H1 (cell line): Measurements from ENCODE around the gene SNRPA1. TPM values are rescaled to one million over a fixed set of nuclear protein-coding genes. Genes with fewer than 3 reads are reported as not detected.

ENCODE experiments used
- CTCF ChIA-PET: fragments of 300-600 bp; sonication (Branson Sonifier 250); formaldehyde crosslinking; loops from one replicate; lab custom pipeline; 2021; ENCODE audit not compliant: partially characterized antibody; lab: Charles Lee
- POLR2A ChIA-PET: fragments of 300-600 bp; sonication (Branson Sonifier 250); formaldehyde crosslinking; loops from one replicate; lab custom pipeline; 2021; ENCODE audit warnings: inconsistent platforms; ENCODE audit not compliant: partially characterized antibody; lab: Charles Lee
- DNase-seq, 2 experiments: peaks; one replicate each; pipeline versions ENCODE4 v3.0.0 to v3.0.0-alpha.2; 2010 to 2022; ENCODE audit warnings: low spot score in 2 of 2, low read depth in 1 of 2, mixed read lengths in 1 of 2
- FAIRE-seq: peaks from 2 replicates; lab custom pipeline; 2011; peaks lifted over from hg19 to GRCh38; lab: Jason Lieb, UNC
- H2AFZ ChIP-seq: 2 replicates; pipeline ENCODE4 v1.8.1; 2012; ENCODE audit warnings: low read length, inconsistent platforms
- H2AK5ac ChIP-seq: 2 replicates; pipeline ENCODE4 v1.6.1; 2013; ENCODE audit warnings: low read depth, low read length
- H2BK120ac ChIP-seq: replicated peaks from 2 replicates; pipeline ENCODE3; 2013; ENCODE audit warnings: low read depth, low read length, inconsistent platforms
- H2BK12ac ChIP-seq: 2 replicates; pipeline ENCODE4 v1.6.1; 2013; ENCODE audit warnings: low read depth, low read length
- H2BK15ac ChIP-seq: 2 replicates; pipeline ENCODE4 v1.6.1; 2013; ENCODE audit warnings: low read length
- H2BK20ac ChIP-seq: 2 replicates; pipeline ENCODE4 v1.6.1; 2013; ENCODE audit warnings: low read length
- H2BK5ac ChIP-seq: 2 replicates; pipeline ENCODE4 v1.6.1; 2013; ENCODE audit warnings: low read depth, low read length
- H3K14ac ChIP-seq: 2 replicates; pipeline ENCODE4 v1.6.1; 2013; ENCODE audit warnings: inconsistent platforms; ENCODE audit not compliant: insufficient read length
- H3K18ac ChIP-seq: 2 replicates; pipeline ENCODE4 v1.6.1; 2013; ENCODE audit warnings: low read length; ENCODE audit errors: extremely low read depth
- H3K23ac ChIP-seq: 2 replicates; pipeline ENCODE4 v1.6.1; 2013; ENCODE audit warnings: inconsistent platforms; ENCODE audit not compliant: insufficient read length
- H3K23me2 ChIP-seq: 2 replicates; pipeline ENCODE4 v1.6.1; 2013; ENCODE audit warnings: low read depth, low read length
- H3K27ac ChIP-seq: 2 replicates; pipeline ENCODE4 v1.6.1; 2011; ENCODE audit warnings: low read depth, low read length, inconsistent platforms
- H3K27me3 ChIP-seq, 4 experiments: replicated peaks in 1 of 4; 1 replicate in 1 of 4; 2 replicates in 3 of 4; pipeline versions ENCODE4 v1.6.1 to v1.8.1; 2011 to 2013; ENCODE audit warnings: low read length in 3 of 4, mild to moderate bottlenecking in 3 of 4, inconsistent platforms in 2 of 4, mixed read lengths in 2 of 4, moderate library complexity in 1 of 4; ENCODE audit not compliant: control insufficient read depth in 3 of 4, insufficient read depth in 3 of 4; ENCODE audit errors: extremely low read depth in 1 of 4
- H3K36me3 ChIP-seq, 4 experiments: 2 replicates each; pipeline versions ENCODE4 v1.6.1 to v1.8.1; 2011 to 2013; ENCODE audit warnings: mild to moderate bottlenecking in 4 of 4, low read length in 3 of 4, moderate library complexity in 2 of 4, control low read depth in 1 of 4, inconsistent platforms in 1 of 4; ENCODE audit not compliant: insufficient read depth in 4 of 4, control insufficient read depth in 2 of 4
- H3K4ac ChIP-seq: replicated peaks from 2 replicates; pipeline ENCODE3; 2013; ENCODE audit warnings: low read length, low read depth, mixed read lengths, inconsistent platforms; ENCODE audit not compliant: insufficient read length
- H3K4me1 ChIP-seq, 4 experiments: replicated peaks in 1 of 4; 1 replicate in 1 of 4; 2 replicates in 3 of 4; pipeline versions ENCODE4 v1.6.1 to v1.8.1; 2011 to 2013; ENCODE audit warnings: low read length in 3 of 4, inconsistent platforms in 2 of 4, mixed read lengths in 1 of 4; ENCODE audit not compliant: insufficient read depth in 4 of 4, control insufficient read depth in 3 of 4
- H3K4me2 ChIP-seq, 2 experiments: 2 replicates each; pipeline versions ENCODE4 v1.6.1 to v1.8.1; 2011 to 2013; ENCODE audit warnings: low read depth in 2 of 2, low read length in 2 of 2, control low read depth in 1 of 2, inconsistent platforms in 1 of 2, mild to moderate bottlenecking in 1 of 2; ENCODE audit not compliant: insufficient read depth in 1 of 2
- H3K4me3 ChIP-seq, 4 experiments: fragments of 200-600, 300-600 bp in 1 of 4; sonication (generic), shearing (Covaris generic), sonication (Bioruptor Twin) in 1 of 4; 2 replicates each; pipeline versions ENCODE4 v1.5.1 to v1.8.1; 2011 to 2016; ENCODE audit warnings: low read length in 4 of 4, low read depth in 3 of 4, control low read depth in 2 of 4, inconsistent platforms in 2 of 4, mild to moderate bottlenecking in 2 of 4, mixed read lengths in 1 of 4, moderate library complexity in 1 of 4; ENCODE audit not compliant: insufficient read depth in 2 of 4; ENCODE audit errors: extremely low read depth in 1 of 4
- H3K56ac ChIP-seq: replicated peaks from 2 replicates; pipeline ENCODE3; 2013; ENCODE audit warnings: low read depth, mild to moderate bottlenecking, mixed read lengths, low read length, inconsistent platforms; ENCODE audit not compliant: insufficient read length
- H3K79me1 ChIP-seq: 2 replicates; pipeline ENCODE4 v1.6.1; 2013; ENCODE audit warnings: low read depth, low read length, control low read depth
- H3K79me2 ChIP-seq, 2 experiments: 2 replicates each; pipeline versions ENCODE4 v1.6.1 to v1.8.1; 2012 to 2013; ENCODE audit warnings: low read length in 2 of 2, mild to moderate bottlenecking in 2 of 2, inconsistent platforms in 1 of 2; ENCODE audit not compliant: insufficient read depth in 2 of 2, control insufficient read depth in 1 of 2
- H3K9ac ChIP-seq, 4 experiments: replicated peaks in 1 of 4; 1 replicate in 1 of 4; 2 replicates in 3 of 4; pipeline versions ENCODE4 v1.6.1 to v1.8.1; 2011 to 2013; ENCODE audit warnings: low read depth in 3 of 4, low read length in 3 of 4, control low read depth in 2 of 4, mild to moderate bottlenecking in 2 of 4, moderate library complexity in 2 of 4, inconsistent platforms in 1 of 4; ENCODE audit errors: extremely low read depth in 1 of 4
- H3K9me3 ChIP-seq, 2 experiments: 2 replicates each; pipeline versions ENCODE4 v1.6.1 to v1.8.1; 2012 to 2013; ENCODE audit warnings: mild to moderate bottlenecking in 2 of 2, moderate library complexity in 2 of 2, control low read depth in 1 of 2, inconsistent platforms in 1 of 2, low read depth in 1 of 2, low read length in 1 of 2, mixed read lengths in 1 of 2; ENCODE audit not compliant: insufficient read depth in 2 of 2
- H4K20me1 ChIP-seq, 2 experiments: replicated peaks in 1 of 2; 2 replicates each; pipeline versions ENCODE3 to v1.8.1; 2011 to 2013; ENCODE audit warnings: inconsistent platforms in 2 of 2, low read length in 2 of 2, mild to moderate bottlenecking in 1 of 2; ENCODE audit not compliant: insufficient read depth in 2 of 2, control insufficient read depth in 1 of 2
- H4K5ac ChIP-seq: 2 replicates; pipeline ENCODE4 v1.6.1; 2013; ENCODE audit warnings: low read length, low read depth, mixed read lengths, inconsistent platforms; ENCODE audit not compliant: insufficient read length
- H4K8ac ChIP-seq: 2 replicates; pipeline ENCODE4 v1.8.0; 2013; ENCODE audit warnings: mild to moderate bottlenecking, moderate library complexity, low read length, inconsistent platforms; ENCODE audit not compliant: insufficient read depth; ENCODE audit errors: extremely low read depth
- H4K91ac ChIP-seq: replicated peaks from 2 replicates; pipeline ENCODE3; 2013; ENCODE audit warnings: low read length, mixed read lengths, inconsistent platforms; ENCODE audit not compliant: insufficient read length
- FOSL1 ChIP-seq: IDR thresholded peaks from 2 replicates; pipeline ENCODE4 v1.6.1; 2011; ENCODE audit warnings: mild to moderate bottlenecking, low read depth, low read length, moderate library complexity; ENCODE audit not compliant: insufficient read depth
- MAFK ChIP-seq: IDR thresholded peaks from 2 replicates; pipeline ENCODE4 v1.6.1; 2012; ENCODE audit warnings: low read depth, mild to moderate bottlenecking, improper control_type of control experiment, low read length
- MAX ChIP-seq: IDR thresholded peaks from 2 replicates; pipeline ENCODE4 v1.6.1; 2012; ENCODE audit warnings: inconsistent platforms
- SIRT6 ChIP-seq: IDR thresholded peaks from one replicate; pipeline ENCODE4 v1.7.1; 2012; ENCODE audit warnings: low read length, inconsistent platforms
- TAF1 ChIP-seq: IDR thresholded peaks from 2 replicates; pipeline ENCODE4 v1.6.1; 2011; ENCODE audit warnings: mild to moderate bottlenecking, low read depth, low read length
- USF2 ChIP-seq: IDR thresholded peaks from 2 replicates; pipeline ENCODE4 v1.6.1; 2011; ENCODE audit warnings: low read length, improper control_type of control experiment
- WGBS, 2 experiments: shearing (Covaris generic) in 1 of 2; methylation state at CpG; one replicate each; pipeline versions ENCODE4 v1.1.6 to v1.1.7; 2013 to 2015; ENCODE audit warnings: low lambda C conversion rate in 2 of 2, mixed read lengths in 2 of 2, inconsistent platforms in 1 of 2, low coverage in 1 of 2, missing lambda C conversion rate in 1 of 2; ENCODE audit not compliant: insufficient replicate concordance in 2 of 2, insufficient coverage in 1 of 2, insufficient read length in 1 of 2; ENCODE audit errors: extremely low coverage in 1 of 2, missing lambda C conversion rate in 1 of 2; 5-methylcytosine and 5-hydroxymethylcytosine counted together
- polyA plus RNA-seq, 7 experiments: library from polyadenylated mRNA; depleted of rRNA in 3 of 7; stranded (reverse) in 5 of 7; unstranded in 2 of 7; fragments of >200 nt in 5 of 7; fragments of 200-250 nt in 2 of 7; gene quantifications; 1 replicate in 5 of 7; 2 replicates in 1 of 7; 4 replicates in 1 of 7; pipeline versions ENCODE4 v1.2.1 to v1.2.3, GENCODE V29; 2011 to 2013; ENCODE audit warnings: missing spikeins in 2 of 7, mixed read lengths in 2 of 7
- total RNA-seq: library from RNA; stranded (reverse); fragmentation: NEBNext Ultra II Directional; extraction: Animal tissue kit (Norgen Biotek cat#: 25700); gene quantifications from 2 replicates; pipeline ENCODE4 v1.2.1, GENCODE V29; 2021

The SNRPA1 gene
- total and polyA plus RNA-seq, 2 of the 8 experiments (the other 6 are each of a cell fraction or from before 2014, with no cell fraction given): 140 to 221 TPM

GRCh38 chr15:101338502-101339057, 43.5 kb upstream of the SNRPA1 start:
- Histone ChIP-seq H3K4me1 (no peaks in the 10 kb centered on the region), H4K8ac (no peak overlapping the region; the same call in 1 of the 2 replicates), H3K14ac (no peak overlapping the region), H3K56ac (no peak overlapping the region), H4K91ac (no peak overlapping the region), H3K18ac (no peak overlapping the region), H4K20me1 (no peaks in the 10 kb centered on the region), H3K79me2 (no peaks in the 10 kb centered on the region), H3K27me3 (peaks cover 0 to 6% (median 0%) of the 10 kb centered on the region in 4 experiments; a peak in 4 of 7 replicates), H4K5ac (no peak overlapping the region), H3K9me3 (peaks cover 10 to 15% of the 10 kb centered on the region in 2 experiments), H3K36me3 (no peaks in the 10 kb centered on the region), H2BK12ac (no peak overlapping the region), H3K9ac (no peak overlapping the region), H3K27ac (no peak overlapping the region), H2BK15ac (no peak overlapping the region), H3K4ac (no peak overlapping the region), H3K4me3 (no peak overlapping the region), H2BK120ac (no peak overlapping the region), H3K23ac (no peak overlapping the region), H3K23me2 (no peaks in the 10 kb centered on the region), H2AFZ (no peak overlapping the region), H2AK5ac (no peak overlapping the region), H3K4me2 (no peak overlapping the region), H2BK20ac (no peak overlapping the region), H2BK5ac (no peak overlapping the region), H3K79me1 (no peaks in the 10 kb centered on the region)
- no peak for DNase-seq
- WGBS, 2 experiments: 83% methylated on average over 1 of the region's 1 CpG; no CpG with 5 or more reads in 1 of the 2 experiments
- ChIA-PET CTCF (interaction anchor here (1.1 to 1.5 kb wide), 3 partner anchors 9 to 301 kb away, joined by 3 to 4 read pairs (median 3); no protein-coding TSS in a partner anchor), POLR2A (interaction anchor here (0.8 kb wide), 1 partner anchor 123 kb away, joined by 3 read pairs; no protein-coding TSS in a partner anchor)
- FAIRE-seq: no peak
- TF ChIP-seq MAX (no peak), SIRT6 (no peak), FOSL1 (no peak), USF2 (no peak), TAF1 (no peak), MAFK (no peak)
